GM18507 (cell line): ENCODE data around the gene TNXB.
"Not testable (repeated sequence)": the region's sequence is repeated elsewhere in the genome, so short reads cannot be mapped to it uniquely, and the experiment has no call there.

ENCODE experiments used
- DNase-seq: peaks from one replicate; pipeline ENCODE4 v3.0.0; 2011; ENCODE audit warnings: low read depth; ENCODE audit not compliant: insufficient read length; ENCODE audit errors: extremely low spot score
- FAIRE-seq: peaks from 2 replicates; lab custom pipeline; 2011; peaks lifted over from hg19 to GRCh38; lab: Jason Lieb, UNC

Gene TNXB

GRCh38 chr6:32014547-32014946 is 94.6 kb downstream of the TNXB start, which contains the start of gene C4B:
Gene C4B, plus strand, starts transcription at chr6:32014795. Its CDS starts 51 bp downstream, at chr6:32014846.
- not testable (repeated sequence) for FAIRE-seq, DNase-seq

- DNase-seq, FAIRE-seq: not testable (repeated sequence)
Measured at GRCh38 chr6:32013738-32014137, 95.4 kb downstream of the TNXB start.

GRCh38 chr6:32012941-32013617 is 96.1 kb downstream of the TNXB start:
- FAIRE-seq, DNase-seq: not testable (repeated sequence)

GRCh38 chr6:32010856-32011530 is 98.1 kb downstream of the TNXB start:
- FAIRE-seq, DNase-seq: not testable (repeated sequence)

GRCh38 chr6:32009537-32009936 is 99.6 kb downstream of the TNXB start:
- not testable (repeated sequence) for FAIRE-seq, DNase-seq

DNA sequence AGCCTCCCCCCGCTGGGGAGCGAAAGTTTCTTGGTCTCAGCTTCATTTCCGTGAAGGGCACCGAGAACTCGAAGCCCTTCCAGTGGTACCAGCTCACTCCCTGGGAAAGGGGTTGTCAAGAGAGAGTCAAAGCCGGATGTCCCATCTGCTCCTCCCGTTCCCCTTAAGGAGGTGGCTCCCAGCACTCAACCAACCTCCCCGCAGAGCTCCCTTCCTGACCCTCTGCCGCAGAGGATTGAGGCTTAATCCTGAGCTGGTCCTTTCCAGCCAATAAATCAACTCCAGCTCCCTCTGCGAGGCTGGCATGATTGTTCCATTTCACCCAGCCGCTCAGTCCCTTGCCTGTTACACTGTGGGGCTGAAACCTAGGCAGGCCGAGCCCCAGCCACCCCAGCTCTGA is 100.5 kb downstream of the TNXB start:
- not testable (repeated sequence) for DNase-seq, FAIRE-seq

- not testable (repeated sequence) for FAIRE-seq, DNase-seq
Measured at GRCh38 chr6:32008037-32008436, 101.1 kb downstream of the TNXB start.

- not testable (repeated sequence) for FAIRE-seq
Measured at GRCh38 chr6:32007086-32007485, 102.1 kb downstream of the TNXB start.

GRCh38 chr6:32005991-32006529 is 103.1 kb downstream of the TNXB start:
- FAIRE-seq, DNase-seq: not testable (repeated sequence)

More at GRCh38 chr6:32007086-32007485, 102.1 kb downstream of the TNXB start:
- not testable (repeated sequence) for DNase-seq

DNA sequence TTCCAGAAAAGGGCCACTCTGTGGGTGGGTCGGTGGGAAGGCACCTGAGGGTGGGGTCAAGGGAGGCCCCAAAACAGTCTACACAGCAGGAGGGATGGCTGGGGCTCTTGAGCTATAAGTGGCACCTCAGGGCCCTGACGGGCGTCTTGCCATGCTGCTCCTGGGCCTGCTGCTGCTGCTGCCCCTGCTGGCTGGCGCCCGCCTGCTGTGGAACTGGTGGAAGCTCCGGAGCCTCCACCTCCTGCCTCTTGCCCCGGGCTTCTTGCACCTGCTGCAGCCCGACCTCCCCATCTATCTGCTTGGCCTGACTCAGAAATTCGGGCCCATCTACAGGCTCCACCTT is 103.6 kb downstream of the TNXB start:
- DNase-seq: not testable (repeated sequence)

GRCh38 chr6:32004864-32005537 is 104.1 kb downstream of the TNXB start:
- peak; percentile 36 for FAIRE-seq
- DNase-seq: not testable (repeated sequence)

More for the DNA sequence above, 103.6 kb downstream of the TNXB start:
- FAIRE-seq: not testable (repeated sequence)

GRCh38 chr6:32004393-32004792 is 104.7 kb downstream of the TNXB start:
- DNase-seq, FAIRE-seq: not testable (repeated sequence)

GRCh38 chr6:32003301-32003700 is 105.8 kb downstream of the TNXB start:
- not testable (repeated sequence) for FAIRE-seq, DNase-seq

DNA sequence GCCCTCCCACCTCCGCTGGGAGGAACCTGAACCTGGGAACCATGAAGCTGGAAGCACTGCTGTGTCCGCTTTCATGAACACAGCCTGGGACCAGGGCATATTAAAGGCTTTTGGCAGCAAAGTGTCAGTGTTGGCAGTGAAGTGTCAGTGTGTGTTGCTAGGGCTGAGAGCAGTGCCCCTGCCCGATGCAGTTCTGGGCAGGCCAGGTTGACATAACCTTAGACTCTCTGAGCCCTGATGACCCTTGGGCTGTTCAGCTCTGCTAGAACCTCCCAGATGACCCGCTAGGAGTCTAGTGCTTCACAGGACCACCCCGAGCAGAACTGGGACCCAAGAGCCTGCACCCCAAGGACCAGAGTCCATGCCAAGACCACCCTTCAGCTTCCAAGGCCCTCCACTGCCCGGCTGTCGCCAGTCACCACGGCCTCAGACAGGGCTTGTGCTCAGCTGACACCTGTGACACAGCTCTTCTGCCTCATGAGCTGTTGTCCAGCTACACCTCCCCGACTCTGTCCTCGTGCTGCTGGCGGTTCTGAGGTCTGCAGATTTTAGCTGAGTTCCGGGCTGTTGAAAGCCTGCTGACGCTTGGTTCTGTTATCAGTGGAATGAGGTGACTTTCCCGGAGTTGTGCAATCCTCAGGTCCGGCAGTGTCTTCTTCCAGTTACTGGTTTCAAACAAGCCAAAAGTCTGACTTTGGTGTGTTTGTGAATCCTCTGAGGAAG is 106.4 kb downstream of the TNXB start:
- DNase-seq, FAIRE-seq: not testable (repeated sequence)

DNA sequence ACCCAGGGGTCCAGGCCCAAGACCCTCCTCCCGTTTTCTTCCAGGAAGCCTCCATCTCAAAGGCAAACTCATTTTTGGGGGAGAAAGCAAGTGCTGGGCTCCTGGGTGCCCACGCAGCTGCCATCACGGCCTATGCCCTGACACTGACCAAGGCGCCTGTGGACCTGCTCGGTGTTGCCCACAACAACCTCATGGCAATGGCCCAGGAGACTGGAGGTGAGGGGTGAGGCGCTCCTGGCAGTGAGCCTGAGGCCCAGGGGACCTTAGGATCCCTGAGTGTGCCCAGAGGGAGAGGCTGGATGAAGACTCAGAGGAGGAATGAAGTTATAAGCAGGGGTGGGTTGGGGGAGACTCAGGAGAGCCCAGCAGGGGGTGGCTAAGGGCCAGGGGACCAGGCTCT is 112.8 kb downstream of the TNXB start:
- not testable (repeated sequence) for DNase-seq, FAIRE-seq

- DNase-seq, FAIRE-seq: not testable (repeated sequence)
Measured at GRCh38 chr6:31994421-31994820, 114.7 kb downstream of the TNXB start.
